HL-60/S4 treated with retinoic acid at 250 ng/mL for 4 days and 3 days (cell line): Measurements from ENCODE around the gene HERC2.
"Not testable (repeated sequence)": the region's sequence is repeated elsewhere in the genome, so short reads cannot be mapped to it uniquely, and the experiment has no call there.

ENCODE experiments used
- in situ Hi-C: fragments of 300-500 bp; cut with MboI; formaldehyde crosslinking; loops from 2 replicates; pipeline ENCODE4 v1.7.0; 2022; ENCODE audit warnings: low sequenced_read_pairs

HERC2 gene

GRCh38 chr15:28222612-28223011, 99.4 kb downstream of the HERC2 start:
- in situ Hi-C loops: not testable (repeated sequence)

GRCh38 chr15:28221696-28222095, 100.3 kb downstream of the HERC2 start:
- in situ Hi-C loops: not testable (repeated sequence)

GRCh38 chr15:28219116-28219515, 102.9 kb downstream of the HERC2 start:
- in situ Hi-C loops: no loop called here

GRCh38 chr15:28216946-28217546, 104.9 kb downstream of the HERC2 start:
- in situ Hi-C loops: not testable (repeated sequence)

GRCh38 chr15:28215521-28215920, 106.5 kb downstream of the HERC2 start:
- in situ Hi-C loops: not testable (repeated sequence)

- in situ Hi-C loops: not testable (repeated sequence)
Measured at GRCh38 chr15:28214006-28214790, 107.8 kb downstream of the HERC2 start.

GRCh38 chr15:28213393-28213792, 108.6 kb downstream of the HERC2 start:
- in situ Hi-C loops: not testable (repeated sequence)

- in situ Hi-C loops: no loop called here
Measured at GRCh38 chr15:28208583-28208982, 113.4 kb downstream of the HERC2 start.

GRCh38 chr15:28205640-28206039, 116.3 kb downstream of the HERC2 start:
- in situ Hi-C loops: not testable (repeated sequence)

GRCh38 chr15:28203055-28203828, 118.7 kb downstream of the HERC2 start:
- in situ Hi-C loops: not testable (repeated sequence)

GRCh38 chr15:28202124-28202523, 119.9 kb downstream of the HERC2 start:
- in situ Hi-C loops: not testable (repeated sequence)

GRCh38 chr15:28198215-28198614, 123.8 kb downstream of the HERC2 start:
- in situ Hi-C loops: not testable (repeated sequence)

- in situ Hi-C loops: not testable (repeated sequence)
Measured at GRCh38 chr15:28197694-28198093, 124.3 kb downstream of the HERC2 start.

GRCh38 chr15:28196581-28196980, 125.4 kb downstream of the HERC2 start:
- in situ Hi-C loops: not testable (repeated sequence)

- in situ Hi-C loops: no loop called here
Measured at GRCh38 chr15:28192772-28193171, 129.2 kb downstream of the HERC2 start.

GRCh38 chr15:28191832-28192231, 130.1 kb downstream of the HERC2 start:
- in situ Hi-C loops: no loop called here

GRCh38 chr15:28190391-28191174, 131.4 kb downstream of the HERC2 start:
- in situ Hi-C loops: no loop called here

- in situ Hi-C loops: no loop called here
Measured at GRCh38 chr15:28185148-28185895, 136.7 kb downstream of the HERC2 start.

GRCh38 chr15:28184166-28184565, 137.8 kb downstream of the HERC2 start:
- in situ Hi-C loops: no loop called here

GRCh38 chr15:28182731-28183130, 139.2 kb downstream of the HERC2 start:
- in situ Hi-C loops: no loop called here
